Body of pancreas (tissue), 4 donors: ENCODE measurements around the gene TNP2. TPM values are rescaled to one million over a fixed set of nuclear protein-coding genes. Genes with fewer than 3 reads are reported as not detected.

Source experiments
- ATAC-seq: fragments of 150-250 bp; one replicate; pipeline ENCODE4 v1.9.1; 2016
- DNase-seq, 4 donors: peaks; one replicate each; pipeline ENCODE4 v3.0.0-alpha.2; 2019
- H3K27ac ChIP-seq, 4 donors: fragments of 200-600 bp; sonication (generic); 1 replicate in 3 of 4; 2 replicates in 1 of 4; pipeline versions ENCODE4 v1.5.1 to v1.6.1; 2016 to 2019; ENCODE audit warnings: mild to moderate bottlenecking in 1 of 4, mixed read lengths in 1 of 4, moderate library complexity in 1 of 4
- H3K27me3 ChIP-seq, 2 donors: fragments of 200-600 bp; sonication (generic); one replicate each; pipeline ENCODE4 v1.6.0; 2016; ENCODE audit warnings: mild to moderate bottlenecking in 1 of 2
- H3K36me3 ChIP-seq, 2 donors: fragments of 200-600 bp; sonication (generic); replicated peaks in 1 of 2; 2 replicates each; pipeline ENCODE4 v1.5.1; 2016; ENCODE audit warnings: low read depth in 2 of 2; ENCODE audit not compliant: insufficient read depth in 1 of 2
- H3K4me1 ChIP-seq: fragments of 200-600 bp; sonication (generic); one replicate; pipeline ENCODE4 v1.6.0; 2016
- H3K4me3 ChIP-seq, 2 donors: fragments of 200-600 bp; sonication (generic); 1 replicate in 1 of 2; 2 replicates in 1 of 2; pipeline ENCODE4 v1.5.1; 2016 to 2019
- H3K9me3 ChIP-seq, 3 donors: fragments of 200-600 bp; sonication (generic); 1 replicate in 2 of 3; 2 replicates in 1 of 3; pipeline ENCODE4 v1.5.1; 2016
- CTCF ChIP-seq, 7 experiments: fragments of 450-650 bp in 4 of 7; fragments of 200-600 bp in 3 of 7; sonication (generic) in 3 of 7; IDR thresholded peaks; one replicate each; pipeline ENCODE4 v1.5.1; 2016 to 2019; ENCODE audit warnings: antibody characterized with exemption in 7 of 7
- POLR2A ChIP-seq, 3 donors: fragments of 450-650 bp; IDR thresholded peaks; one replicate each; pipeline ENCODE4 v1.6.1; 2016; ENCODE audit warnings: antibody characterized with exemption in 3 of 3, mild to moderate bottlenecking in 2 of 3
- WGBS, 2 donors: methylation state at CpG; one replicate each; pipeline ENCODE4 v1.1.5; 2017; 5-methylcytosine and 5-hydroxymethylcytosine counted together
- intact Hi-C: fragments of 100-400 bp; cut with DNase I; formaldehyde crosslinking; loops from one replicate; pipeline ENCODE4 v1.15.1; 2023
- total RNA-seq, 2 donors: library from RNA; depleted of rRNA; stranded (reverse); fragments of >200 nt; gene quantifications; one replicate each; pipeline ENCODE4 v1.1.0, GENCODE V29; 2016

The TNP2 gene
- total RNA-seq, 2 donors from 2014 or later: not detected

GRCh38 chr16:11277607-11278337 lies 8.6 kb upstream of the TNP2 start:
- WGBS, 2 donors: 82 to 83% methylated on average over 12 of the region's 12 CpGs
- Histone ChIP-seq H3K36me3 (no peaks in the 10 kb centered on the region), H3K9me3 (no peaks in the 10 kb centered on the region), H3K27ac (no peak overlapping the region), H3K4me1 (no peaks in the 10 kb centered on the region), H3K4me3 (no peak overlapping the region), H3K27me3 (no peaks in the 10 kb centered on the region)
- ATAC-seq: no peak
- intact Hi-C loops: no loop called here
- no peak for DNase-seq
- TF ChIP-seq POLR2A (IDR thresholded peaks at IDR 0.05) (no peak), CTCF (IDR thresholded peaks at IDR 0.05) (no peak)

- WGBS, 2 donors: 84 to 89% methylated on average over 11 of the region's 11 CpGs
- TF ChIP-seq POLR2A (IDR thresholded peaks at IDR 0.05): no peak
- Histone ChIP-seq H3K9me3 (no peaks in the 10 kb centered on the region), H3K36me3 (no peaks in the 10 kb centered on the region), H3K4me1 (no peaks in the 10 kb centered on the region), H3K4me3 (no peak overlapping the region), H3K27me3 (no peaks in the 10 kb centered on the region), H3K27ac (no peak overlapping the region)
- intact Hi-C loops: no loop called here
- ATAC-seq (no peak), DNase-seq (no peak)
Observed at GRCh38 chr16:11276896-11277593, 7.9 kb upstream of the TNP2 start.

- ATAC-seq (no peak), DNase-seq (no peak)
- intact Hi-C loops: no loop called here
- Histone ChIP-seq H3K27ac (no peak within 1 kb of the TSS), H3K4me3 (no peak within 1 kb of the TSS), H3K9me3 (no peaks in the 10 kb centered on the region), H3K4me1 (no peaks in the 10 kb centered on the region), H3K27me3 (no peaks in the 10 kb centered on the region), H3K36me3 (no peaks in the 10 kb centered on the region)
- 89% methylated on average over 10 to 26 of the region's 26 CpGs for WGBS, 2 donors
- no peak for TF ChIP-seq CTCF (IDR thresholded peaks at IDR 0.05)
- TF ChIP-seq POLR2A (IDR thresholded peaks at IDR 0.05): no peak
Observed at GRCh38 chr16:11276143-11276895, 7.2 kb upstream of the TNP2 start, which contains the start of gene PRM2. Gene PRM2, minus strand, starts transcription at chr16:11276480. Its CDS starts 110 bp downstream, at chr16:11276370.

GRCh38 chr16:11274964-11275363 lies 5.8 kb upstream of the TNP2 start:
- no peak overlapping the region for H3K27ac ChIP-seq
- H3K27me3 ChIP-seq: no peaks in the 10 kb centered on the region
- H3K9me3 ChIP-seq: no peaks in the 10 kb centered on the region
- ATAC-seq (no peak), DNase-seq (no peak)
- intact Hi-C loops: no loop called here
- WGBS, 2 donors: 74 to 91% methylated on average over 6 to 7 of the region's 7 CpGs
- TF ChIP-seq POLR2A (IDR thresholded peaks at IDR 0.05) (no peak), CTCF (IDR thresholded peaks at IDR 0.05) (no peak)
- no peaks in the 10 kb centered on the region for H3K4me1 ChIP-seq
- no peak overlapping the region for H3K4me3 ChIP-seq
- no peaks in the 10 kb centered on the region for H3K36me3 ChIP-seq

- ATAC-seq: no peak
- no peak for DNase-seq
- no peaks in the 10 kb centered on the region for H3K36me3 ChIP-seq
- H3K4me1 ChIP-seq: no peaks in the 10 kb centered on the region
- H3K27ac ChIP-seq: no peak overlapping the region
- no peak overlapping the region for H3K4me3 ChIP-seq
- WGBS, 2 donors: 71 to 75% methylated on average over 3 of the region's 3 CpGs
- TF ChIP-seq POLR2A (IDR thresholded peaks at IDR 0.05) (no peak), CTCF (IDR thresholded peaks at IDR 0.05) (no peak)
- intact Hi-C loops: no loop called here
- H3K27me3 ChIP-seq: no peaks in the 10 kb centered on the region
- no peaks in the 10 kb centered on the region for H3K9me3 ChIP-seq
Observed at GRCh38 chr16:11273721-11274324, 4.7 kb upstream of the TNP2 start.
